Measurements from ENCODE around the gene AXL. TPM values are rescaled to one million over a fixed set of nuclear protein-coding genes. Genes with fewer than 3 reads are reported as not detected.
"Not testable (repeated sequence)": the region's sequence is repeated elsewhere in the genome, so short reads cannot be mapped to it uniquely, and the experiment has no call there.

The AXL gene
- total RNA-seq, result 4.9 TPM

GRCh38 chr19:41218615-41219507, at the start of gene AXL:
TSS of gene AXL (plus strand) at chr19:41219223. CDS start at chr19:41219393, 170 bp downstream.
- peak; percentile 55 to 64 for DNase-seq (ENCODE audit: low spot score in 2 of 2)
- FAIRE-seq, result no peak

DNA sequence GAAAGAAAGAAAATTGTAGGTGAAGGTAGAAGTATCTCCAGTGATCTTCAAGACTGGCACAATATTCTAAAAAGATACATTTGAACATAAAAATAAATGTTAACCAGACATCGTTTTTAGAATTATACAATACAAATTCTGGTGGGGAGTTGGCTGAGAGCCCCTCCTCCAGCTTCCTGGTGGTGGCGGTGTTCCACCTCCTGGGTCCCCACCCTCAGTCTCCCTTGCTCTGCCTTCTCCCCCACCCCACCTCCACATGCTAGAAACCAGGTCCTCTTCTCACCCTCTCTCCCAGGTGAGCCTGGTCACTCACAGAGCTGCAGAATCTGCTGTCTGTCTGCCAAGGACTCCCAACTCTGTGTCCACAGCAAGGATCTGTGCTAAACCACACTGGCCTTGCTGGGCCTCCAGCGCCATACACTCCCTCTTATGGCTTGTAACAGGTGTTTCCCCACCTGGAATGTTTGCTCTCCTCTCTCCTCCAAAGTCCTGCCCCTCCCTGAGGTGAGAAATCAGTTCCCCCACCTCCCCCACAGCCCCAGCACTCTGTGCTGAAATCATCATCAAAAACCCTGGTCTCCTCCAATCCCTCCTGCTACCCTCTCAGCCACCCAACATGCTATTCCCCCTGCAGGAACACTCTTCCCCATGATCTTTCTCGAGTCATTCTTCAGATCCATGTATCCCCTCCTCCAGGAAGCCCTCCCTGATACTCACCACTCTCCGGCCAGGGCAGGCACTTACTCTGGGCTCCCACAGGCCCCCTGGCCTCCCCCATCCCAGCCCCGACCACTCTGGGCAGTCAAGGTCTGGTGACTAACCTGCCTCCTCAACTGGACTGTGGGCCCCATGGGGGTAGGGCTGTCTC, 46.5 kb upstream of the AXL start:
- DNase-seq (ENCODE audit: low spot score in 2 of 2) (no peak), FAIRE-seq (no peak)

GRCh38 chr19:41174297-41174928, 44.6 kb upstream of the AXL start:
- DNase-seq (ENCODE audit: low spot score in 2 of 2) (no peak), FAIRE-seq (no peak)

- DNase-seq (ENCODE audit: low spot score in 2 of 2), result no peak
- FAIRE-seq, result no peak
These were observed 42.9 kb upstream of the AXL start for GRCh38 chr19:41175801-41176777.

DNA sequence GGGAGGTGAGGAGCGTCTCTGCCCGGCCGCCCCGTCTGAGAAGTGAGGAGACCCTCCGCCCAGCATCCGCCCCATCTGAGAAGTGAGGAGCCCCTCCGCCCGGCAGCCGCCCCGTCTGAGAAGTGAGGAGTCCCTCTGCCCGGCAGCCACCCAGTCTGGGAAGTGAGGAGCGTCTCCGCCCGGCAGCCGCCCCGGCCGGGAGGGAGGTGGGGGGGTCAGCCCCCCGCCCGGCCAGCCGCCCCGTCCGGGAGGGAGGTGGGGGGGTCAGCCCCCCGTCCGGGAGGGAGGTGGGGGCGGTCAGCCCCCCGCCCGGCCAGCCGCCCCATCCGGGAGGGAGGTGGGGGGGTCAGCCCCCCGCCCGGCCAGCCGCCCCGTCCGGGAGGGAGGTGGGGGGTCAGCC, 38.9 kb upstream of the AXL start:
- DNase-seq (ENCODE audit: low spot score in 2 of 2); FAIRE-seq: not testable (repeated sequence)

- FAIRE-seq (no peak), DNase-seq (ENCODE audit: low spot score in 2 of 2) (no peak)
These were observed 31.8 kb upstream of the AXL start for GRCh38 chr19:41186971-41187883.

- FAIRE-seq (no peak), DNase-seq (ENCODE audit: low spot score in 2 of 2) (no peak)
These were observed 31.1 kb upstream of the AXL start for GRCh38 chr19:41187884-41188279.

DNA sequence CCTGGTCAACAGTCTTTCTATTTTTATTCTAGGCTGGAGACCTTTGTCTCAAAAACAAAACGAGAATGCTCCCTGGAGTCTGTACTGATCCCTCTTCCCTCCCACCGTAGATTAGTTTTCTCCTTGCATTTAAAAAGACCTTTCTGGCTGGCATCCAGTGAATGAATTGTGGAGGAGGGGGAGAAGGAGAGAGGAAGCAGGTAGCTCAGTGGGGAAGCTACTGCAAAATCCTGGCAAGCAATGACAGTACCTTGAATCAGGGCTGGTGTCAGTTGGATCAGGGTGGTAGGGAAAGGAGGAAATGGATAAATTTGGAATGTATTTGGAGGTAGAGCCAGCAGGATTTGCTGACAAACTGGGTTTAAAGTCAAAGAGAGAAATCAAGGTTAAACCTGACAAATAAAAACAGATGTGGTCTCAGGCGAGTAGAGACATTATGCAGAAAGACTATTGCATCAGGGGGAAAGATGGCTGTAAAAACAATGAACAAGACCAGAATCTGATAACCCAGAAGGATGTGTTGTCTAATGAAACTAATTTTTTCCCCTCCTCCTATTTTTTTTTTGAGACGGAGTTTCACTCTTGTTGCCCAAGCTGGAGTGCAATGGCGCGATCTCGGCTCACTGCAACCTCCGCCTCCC, 29.5 kb upstream of the AXL start:
- DNase-seq (ENCODE audit: low spot score in 2 of 2) (no peak), FAIRE-seq (no peak)

- DNase-seq (ENCODE audit: low spot score in 2 of 2), result no peak
- no peak for FAIRE-seq
These were observed 26.2 kb upstream of the AXL start, which contains the start of gene CYP2S1 for GRCh38 chr19:41192574-41193429. TSS of gene CYP2S1 (plus strand) at chr19:41193219. CDS start at chr19:41193265, 46 bp downstream.

DNA sequence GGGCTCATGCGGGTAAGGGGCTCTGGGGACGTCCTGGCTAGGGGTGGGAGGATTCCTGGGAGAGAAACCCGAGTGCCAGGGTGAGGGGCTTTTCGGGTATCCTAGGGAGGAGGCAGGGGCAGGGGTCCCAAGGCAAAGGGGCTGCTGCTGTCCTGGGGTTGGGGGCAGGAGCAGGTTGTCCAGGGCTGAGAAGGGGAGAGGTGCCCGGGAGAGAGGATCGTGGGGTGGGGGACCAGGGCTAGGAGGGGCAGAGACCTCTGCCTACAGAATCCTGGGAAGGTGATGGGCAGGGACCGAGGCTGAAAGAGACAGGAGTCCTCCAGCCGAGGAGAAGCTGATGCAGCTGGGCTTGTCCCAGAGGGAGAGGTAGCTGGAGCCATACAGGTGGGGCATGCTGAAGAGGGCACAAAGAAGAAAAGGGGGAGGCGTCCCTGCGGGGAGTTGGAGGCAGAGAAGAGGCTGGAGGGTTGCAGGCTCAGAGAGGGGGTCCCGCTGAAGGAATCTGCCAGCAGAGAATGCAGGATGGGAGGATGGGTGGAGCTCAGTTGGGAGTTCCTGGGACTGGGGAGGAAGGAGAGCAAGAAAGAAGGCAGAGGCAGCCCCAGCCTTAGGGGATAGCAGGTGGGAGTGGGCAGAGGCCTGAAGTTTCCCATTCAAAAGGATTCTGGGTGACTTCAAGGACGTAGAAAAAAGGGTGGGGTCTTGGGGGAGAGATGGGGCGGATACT, 25.4 kb upstream of the AXL start:
- FAIRE-seq, result no peak
- DNase-seq (ENCODE audit: low spot score in 2 of 2), result no peak

DNA sequence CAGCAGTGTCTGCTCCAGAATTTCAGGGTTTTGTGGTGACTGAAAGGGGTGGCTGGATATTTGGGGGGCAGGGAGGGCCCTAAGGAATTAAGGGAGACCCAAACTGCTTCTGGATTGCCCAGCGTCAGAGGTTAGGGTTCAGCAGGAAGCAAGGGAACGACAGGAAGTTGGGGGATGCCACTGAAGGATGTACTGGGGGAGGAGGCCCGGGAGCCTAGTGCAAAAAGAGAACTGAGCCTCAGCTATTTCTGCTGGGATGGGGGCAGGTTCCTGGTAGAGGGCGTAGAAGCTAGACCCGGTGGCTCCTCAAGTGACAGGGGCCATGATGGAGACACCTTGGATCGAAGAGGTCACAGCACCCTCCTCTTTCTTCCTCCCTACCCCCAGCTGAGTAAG, 24.9 kb upstream of the AXL start:
- DNase-seq (ENCODE audit: low spot score in 2 of 2), result no peak
- FAIRE-seq, result no peak

DNA sequence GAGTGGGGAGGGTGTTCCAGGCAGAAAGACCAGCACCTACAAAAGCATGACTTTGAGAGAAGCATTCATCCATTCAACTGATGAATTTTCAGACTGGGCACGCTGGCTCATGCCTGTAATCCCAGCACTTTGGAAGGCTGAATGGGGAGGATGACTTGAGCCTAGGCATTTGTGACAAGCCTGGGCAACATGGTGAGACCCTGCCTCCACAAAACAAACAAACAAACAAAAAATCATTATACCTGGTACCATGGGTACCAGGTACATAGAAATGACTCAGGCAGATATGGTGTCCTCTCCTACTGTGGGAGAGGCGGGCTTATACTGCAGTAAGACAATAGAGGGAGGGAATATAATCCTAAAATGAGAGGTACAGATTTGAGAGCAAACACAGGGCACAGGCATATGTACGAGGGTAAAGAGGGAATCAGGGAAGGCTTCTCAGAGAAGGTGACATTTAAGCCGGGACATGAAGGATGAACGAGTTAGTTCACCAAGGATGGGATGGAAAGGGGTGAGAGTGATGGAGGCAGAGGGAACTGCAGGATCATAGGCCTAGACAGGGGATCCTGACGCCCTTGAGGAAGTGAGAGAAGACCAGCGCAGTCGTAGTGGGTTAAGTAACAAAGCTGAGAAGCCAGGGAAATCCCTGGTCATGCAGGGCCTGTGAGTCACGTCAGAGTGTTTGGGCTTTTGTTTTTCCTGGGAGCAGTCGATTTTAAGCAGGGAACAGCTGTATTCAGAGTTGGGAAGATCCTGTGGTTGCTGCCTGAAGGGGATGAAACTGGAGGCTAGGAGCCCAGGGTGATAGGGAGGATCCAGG, 23.1 kb upstream of the AXL start:
- DNase-seq (ENCODE audit: low spot score in 2 of 2) (no peak), FAIRE-seq (no peak)

DNA sequence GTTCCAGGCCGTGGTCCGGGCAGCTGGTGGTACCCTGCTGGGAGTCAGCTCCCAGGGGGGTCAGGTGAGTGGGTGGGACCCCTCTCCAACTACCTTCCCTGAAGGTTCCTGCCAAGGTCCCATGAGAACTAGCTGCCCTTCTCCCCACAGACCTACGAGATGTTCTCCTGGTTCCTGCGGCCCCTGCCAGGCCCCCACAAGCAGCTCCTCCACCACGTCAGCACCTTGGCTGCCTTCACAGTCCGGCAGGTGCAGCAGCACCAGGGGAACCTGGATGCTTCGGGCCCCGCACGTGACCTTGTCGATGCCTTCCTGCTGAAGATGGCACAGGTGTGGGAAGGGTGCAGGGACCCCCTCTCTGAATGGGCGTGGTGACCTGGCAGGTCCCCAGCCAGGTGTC, 20.5 kb upstream of the AXL start:
- no peak for DNase-seq (ENCODE audit: low spot score in 2 of 2)
- FAIRE-seq, result no peak

GRCh38 chr19:41203371-41203770, 15.7 kb upstream of the AXL start:
- FAIRE-seq (no peak), DNase-seq (ENCODE audit: low spot score in 2 of 2) (no peak)

DNA sequence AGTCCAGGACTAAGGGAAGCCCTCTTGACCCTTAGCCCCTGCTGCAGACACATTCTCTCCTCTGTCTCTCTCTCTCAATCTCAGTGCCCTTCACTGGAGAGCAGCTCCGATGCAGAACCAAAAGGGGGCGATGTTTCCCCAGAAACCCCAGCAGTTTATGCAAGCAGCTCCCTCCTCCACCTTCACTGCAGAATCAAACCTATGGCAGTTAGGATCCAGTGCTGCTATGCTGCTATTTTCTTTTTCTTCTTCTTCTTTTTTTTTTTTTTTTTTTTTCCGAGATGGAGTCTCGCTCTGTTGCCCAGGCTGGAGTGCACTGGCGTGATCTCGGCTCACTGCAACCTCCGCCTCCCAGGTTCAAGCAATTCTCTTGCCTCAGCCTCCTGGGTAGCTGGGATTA, 14.7 kb upstream of the AXL start:
- peak; percentile 66 to 76 for DNase-seq (ENCODE audit: low spot score in 2 of 2)
- not testable (repeated sequence) for FAIRE-seq

- FAIRE-seq (no peak), DNase-seq (ENCODE audit: low spot score in 2 of 2) (no peak)
These were observed 13.0 kb upstream of the AXL start for GRCh38 chr19:41205995-41206394.

Data from frontal cortex (tissue), 4 donors.